H9 (cell line): ENCODE results near the gene SLC44A1. TPM values are rescaled to one million over a fixed set of nuclear protein-coding genes. Genes with fewer than 3 reads are reported as not detected.

Source experiments
- DNase-seq: peaks from one replicate; pipeline ENCODE4 v3.0.0-alpha.2; 2017
- H2AFZ ChIP-seq: one replicate; pipeline ENCODE4 v1.6.1; 2013; ENCODE audit warnings: mild to moderate bottlenecking, low read length, control low read depth, moderate library complexity
- H2AK5ac ChIP-seq: 2 replicates; pipeline ENCODE4 v1.6.1; 2013; ENCODE audit warnings: low read length, control low read depth, mixed read lengths; ENCODE audit not compliant: insufficient read length
- H2BK120ac ChIP-seq: one replicate; pipeline ENCODE4 v1.6.1; 2013; ENCODE audit warnings: low read depth, mild to moderate bottlenecking, low read length, control low read depth, inconsistent platforms; ENCODE audit not compliant: poor library complexity, severe bottlenecking
- H2BK12ac ChIP-seq: 2 replicates; pipeline ENCODE4 v1.6.1; 2013; ENCODE audit warnings: low read length, control low read depth, mixed read lengths, low read depth; ENCODE audit not compliant: insufficient read length
- H2BK15ac ChIP-seq: 2 replicates; pipeline ENCODE4 v1.6.1; 2013; ENCODE audit warnings: low read depth, low read length, control low read depth
- H2BK20ac ChIP-seq: one replicate; pipeline ENCODE4 v1.6.1; 2013; ENCODE audit warnings: low read depth, mild to moderate bottlenecking, low read length, control low read depth, inconsistent platforms; ENCODE audit not compliant: poor library complexity, severe bottlenecking
- H2BK5ac ChIP-seq: 2 replicates; pipeline ENCODE4 v1.6.1; 2013; ENCODE audit warnings: low read length, control low read depth, mixed read lengths; ENCODE audit not compliant: insufficient read length
- H3K14ac ChIP-seq: 2 replicates; pipeline ENCODE4 v1.6.1; 2013; ENCODE audit warnings: low read length, control low read depth; ENCODE audit not compliant: insufficient read depth
- H3K18ac ChIP-seq: 2 replicates; pipeline ENCODE4 v1.6.1; 2013; ENCODE audit warnings: low read depth, mild to moderate bottlenecking, mixed read lengths, low read length, control low read depth; ENCODE audit not compliant: insufficient read length
- H3K23ac ChIP-seq: 2 replicates; pipeline ENCODE4 v1.6.1; 2013; ENCODE audit warnings: low read length, control low read depth, mixed read lengths, low read depth; ENCODE audit not compliant: insufficient read length
- H3K23me2 ChIP-seq: 2 replicates; pipeline ENCODE4 v1.6.1; 2013; ENCODE audit warnings: low read depth, mild to moderate bottlenecking, mixed read lengths, low read length, control low read depth; ENCODE audit not compliant: insufficient read length, poor library complexity, severe bottlenecking
- H3K27ac ChIP-seq: 2 replicates; pipeline ENCODE4 v1.5.1; 2013; ENCODE audit warnings: low read length, control low read depth, mixed read lengths, low read depth; ENCODE audit not compliant: insufficient read length
- H3K27me3 ChIP-seq: 2 replicates; pipeline ENCODE4 v1.6.1; 2013; ENCODE audit warnings: low read length, control low read depth, inconsistent platforms; ENCODE audit not compliant: insufficient read depth
- H3K4ac ChIP-seq: 2 replicates; pipeline ENCODE4 v1.6.1; 2013; ENCODE audit warnings: low read depth, mild to moderate bottlenecking, control low read depth, inconsistent platforms, low read length, moderate library complexity
- H3K4me1 ChIP-seq: 2 replicates; pipeline ENCODE4 v1.6.1; 2013; ENCODE audit warnings: low read length, control low read depth, inconsistent platforms; ENCODE audit not compliant: insufficient read depth
- H3K4me2 ChIP-seq: 2 replicates; pipeline ENCODE4 v1.6.1; 2013; ENCODE audit warnings: low read length, control low read depth, mixed read lengths; ENCODE audit not compliant: insufficient read length, insufficient read depth
- H3K56ac ChIP-seq: 2 replicates; pipeline ENCODE4 v1.6.1; 2013; ENCODE audit warnings: low read depth, mild to moderate bottlenecking, mixed read lengths, low read length, control low read depth; ENCODE audit not compliant: insufficient read length
- H3K79me1 ChIP-seq: 2 replicates; pipeline ENCODE4 v1.6.1; 2013; ENCODE audit warnings: low read depth, mild to moderate bottlenecking, moderate library complexity, low read length, control low read depth, inconsistent platforms; ENCODE audit not compliant: insufficient read depth, poor library complexity, severe bottlenecking
- H3K79me2 ChIP-seq: 2 replicates; pipeline ENCODE4 v1.6.1; 2013; ENCODE audit warnings: low read length, control low read depth, inconsistent platforms; ENCODE audit not compliant: insufficient read depth
- H3K9ac ChIP-seq: 2 replicates; pipeline ENCODE4 v1.6.1; 2013; ENCODE audit warnings: low read length, control low read depth, mixed read lengths; ENCODE audit not compliant: insufficient read length; ENCODE audit errors: extremely low read depth
- H3K9me3 ChIP-seq: one replicate; pipeline ENCODE4 v1.6.1; 2013; ENCODE audit warnings: low read depth, low read length, inconsistent platforms; ENCODE audit not compliant: control insufficient read depth
- H3T11ph ChIP-seq: one replicate; pipeline ENCODE4 v1.6.1; 2013; ENCODE audit warnings: mild to moderate bottlenecking, low read length, control low read depth, inconsistent platforms
- H4K20me1 ChIP-seq: one replicate; pipeline ENCODE4 v1.6.1; 2013; ENCODE audit not compliant: control insufficient read depth, insufficient read length, insufficient read depth
- H4K5ac ChIP-seq: 2 replicates; pipeline ENCODE4 v1.6.1; 2013; ENCODE audit warnings: low read depth, mild to moderate bottlenecking, mixed read lengths, low read length, control low read depth; ENCODE audit not compliant: insufficient read length
- H4K8ac ChIP-seq: replicated peaks from 2 replicates; pipeline ENCODE4 v1.6.1; 2013; ENCODE audit warnings: low read length, control low read depth, mixed read lengths, low read depth; ENCODE audit not compliant: insufficient read length
- H4K91ac ChIP-seq: 2 replicates; pipeline ENCODE4 v1.6.1; 2013; ENCODE audit warnings: low read depth, mild to moderate bottlenecking, moderate library complexity, mixed read lengths, low read length, control low read depth; ENCODE audit not compliant: insufficient read length
- H3K27ac Mint-ChIP-seq, 3 experiments: 2 replicates in 2 of 3; 3 replicates in 1 of 3; pipeline ENCODE4 v1.8.0; 2020 to 2021; ENCODE audit warnings: mixed read lengths in 3 of 3, mild to moderate bottlenecking in 1 of 3, moderate library complexity in 1 of 3
- H3K27me3 Mint-ChIP-seq: 2 replicates; pipeline ENCODE4 v1.8.0; 2021; ENCODE audit warnings: low read depth, mild to moderate bottlenecking, moderate library complexity, mixed read lengths
- H3K36me3 Mint-ChIP-seq, 3 experiments: 2 replicates in 2 of 3; 3 replicates in 1 of 3; pipeline ENCODE4 v1.8.0; 2020 to 2021; ENCODE audit warnings: low read depth in 3 of 3, mixed read lengths in 3 of 3; ENCODE audit not compliant: insufficient read depth in 1 of 3
- H3K4me1 Mint-ChIP-seq, 2 experiments: 2 replicates each; pipeline ENCODE4 v1.8.0; 2020; ENCODE audit warnings: mixed read lengths in 2 of 2
- H3K4me3 Mint-ChIP-seq, 2 experiments: 2 replicates in 1 of 2; 3 replicates in 1 of 2; pipeline ENCODE4 v1.8.0; 2020 to 2021; ENCODE audit warnings: mild to moderate bottlenecking in 2 of 2, mixed read lengths in 2 of 2, moderate library complexity in 1 of 2
- H3K9me3 Mint-ChIP-seq, 2 experiments: 2 replicates in 1 of 2; 3 replicates in 1 of 2; pipeline ENCODE4 v1.8.0; 2020; ENCODE audit warnings: mild to moderate bottlenecking in 2 of 2, mixed read lengths in 2 of 2, moderate library complexity in 1 of 2
- WGBS: extraction: QIAGEN DNeasy Blood & Tissue Kit; methylation state at CpG from one replicate; pipeline ENCODE4 v1.1.7; 2013; ENCODE audit warnings: missing lambda C conversion rate, low lambda C conversion rate, mixed read lengths; ENCODE audit not compliant: insufficient read length; ENCODE audit errors: extremely low coverage; 5-methylcytosine and 5-hydroxymethylcytosine counted together
- total RNA-seq: library from RNA; stranded (reverse); gene quantifications from 2 replicates; pipeline ENCODE4 v1.2.1, GENCODE V29; 2021
- TF ChIP-seq, protein P1 (sequence below): fragments of 200-600 bp; sonication (generic); conservative IDR thresholded peaks from 3 replicates; pipeline ENCODE4 v1.8.0; 2021; ENCODE audit warnings: antibody characterized with exemption, mild to moderate bottlenecking

The SLC44A1 gene
- total RNA-seq, 1 experiment from 2014 or later: 60.7 TPM

DNA sequence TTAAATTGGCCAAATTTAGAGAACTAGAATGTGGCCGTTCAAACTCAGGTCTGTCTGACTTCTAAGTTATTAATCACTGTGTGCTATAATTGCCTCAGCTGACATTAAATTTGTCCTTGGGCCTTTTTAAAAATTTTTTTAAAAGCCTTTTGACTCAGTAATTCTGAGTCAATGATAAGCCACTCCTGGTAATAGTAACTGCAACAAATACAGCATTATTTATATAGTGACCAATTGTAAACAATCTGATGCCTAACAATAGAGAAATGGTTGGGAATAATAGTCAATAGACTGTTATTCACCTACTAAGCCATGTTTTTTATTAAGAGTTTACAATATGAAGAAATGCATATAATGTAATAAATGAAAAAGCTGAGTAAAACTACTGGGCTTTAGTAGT lies 132.4 kb downstream of the SLC44A1 start:
- Histone ChIP-seq H3K23ac (no peak overlapping the region), H3K79me1 (no peaks in the 10 kb centered on the region), H3K79me2 (no peaks in the 10 kb centered on the region), H3K56ac (no peak overlapping the region), H3K4me1 (no peaks in the 10 kb centered on the region), H2BK120ac (no peak overlapping the region), H3K27ac (no peak overlapping the region), H2BK20ac (no peak overlapping the region), H2BK5ac (no peak overlapping the region), H2AK5ac (no peak overlapping the region), H4K20me1 (no peaks in the 10 kb centered on the region), H2BK12ac (no peak overlapping the region), H3K9ac (no peak overlapping the region), H3K14ac (no peak overlapping the region), H2BK15ac (no peak overlapping the region), H3T11ph (no peak overlapping the region), H3K4me2 (no peak overlapping the region), H3K27me3 (no peaks in the 10 kb centered on the region), H2AFZ (no peak overlapping the region), H3K23me2 (no peaks in the 10 kb centered on the region), H3K4ac (no peak overlapping the region), H3K18ac (no peak overlapping the region), H4K91ac (no peak overlapping the region), H4K5ac (no peak overlapping the region), H3K9me3 (no peaks in the 10 kb centered on the region), H4K8ac (no peak overlapping the region)
- TF ChIP-seq, protein P1, sequence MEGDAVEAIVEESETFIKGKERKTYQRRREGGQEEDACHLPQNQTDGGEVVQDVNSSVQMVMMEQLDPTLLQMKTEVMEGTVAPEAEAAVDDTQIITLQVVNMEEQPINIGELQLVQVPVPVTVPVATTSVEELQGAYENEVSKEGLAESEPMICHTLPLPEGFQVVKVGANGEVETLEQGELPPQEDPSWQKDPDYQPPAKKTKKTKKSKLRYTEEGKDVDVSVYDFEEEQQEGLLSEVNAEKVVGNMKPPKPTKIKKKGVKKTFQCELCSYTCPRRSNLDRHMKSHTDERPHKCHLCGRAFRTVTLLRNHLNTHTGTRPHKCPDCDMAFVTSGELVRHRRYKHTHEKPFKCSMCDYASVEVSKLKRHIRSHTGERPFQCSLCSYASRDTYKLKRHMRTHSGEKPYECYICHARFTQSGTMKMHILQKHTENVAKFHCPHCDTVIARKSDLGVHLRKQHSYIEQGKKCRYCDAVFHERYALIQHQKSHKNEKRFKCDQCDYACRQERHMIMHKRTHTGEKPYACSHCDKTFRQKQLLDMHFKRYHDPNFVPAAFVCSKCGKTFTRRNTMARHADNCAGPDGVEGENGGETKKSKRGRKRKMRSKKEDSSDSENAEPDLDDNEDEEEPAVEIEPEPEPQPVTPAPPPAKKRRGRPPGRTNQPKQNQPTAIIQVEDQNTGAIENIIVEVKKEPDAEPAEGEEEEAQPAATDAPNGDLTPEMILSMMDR: no peak
- Mint-ChIP-seq H3K27me3 (no peaks in the 10 kb centered on the region), H3K27ac (no peak overlapping the region), H3K36me3 (peaks cover 8 to 53% (median 44%) of the 10 kb centered on the region in 3 experiments; a peak in 5 of 7 replicates), H3K9me3 (no peaks in the 10 kb centered on the region), H3K4me3 (no peak overlapping the region), H3K4me1 (peaks cover 2 to 4% of the 10 kb centered on the region in 2 experiments; a peak in 2 of 4 replicates)
- no peak for DNase-seq
- no CpG with 5 or more reads among the region's 1 CpG for WGBS
